GM11168 (cell line): Measurements from ENCODE around the gene CCDC102A.

Experiments used
- in situ Hi-C: fragments of 300-500 bp; cut with MboI; formaldehyde crosslinking; loops from one replicate; pipeline ENCODE4 v1.12.0; 2022; ENCODE audit warnings: low sequenced_read_pairs; ENCODE audit not compliant: unreplicated experiment

CCDC102A gene

GRCh38 chr16:57525761-57526160 is 10.6 kb downstream of the CCDC102A start:
- in situ Hi-C loops = loop anchor here (5.0 kb wide), 1 partner anchor 38 kb away; the partner anchor contains the start of gene DOK4

GRCh38 chr16:57522960-57523359 is 13.4 kb downstream of the CCDC102A start:
- in situ Hi-C loops = no loop called here

- in situ Hi-C loops = loop anchor here (10.0 kb wide), 1 partner anchor 55 kb away; the partner anchor contains the start of gene POLR2C
Measured at GRCh38 chr16:57519796-57520360, 16.5 kb downstream of the CCDC102A start.

- in situ Hi-C loops = loop anchor here (10.0 kb wide), 1 partner anchor 54 kb away; the partner anchor contains the start of gene POLR2C
Measured at GRCh38 chr16:57518922-57519321, 17.4 kb downstream of the CCDC102A start.

- in situ Hi-C loops = loop anchor here (10.0 kb wide), 1 partner anchor 54 kb away; the partner anchor contains the start of gene POLR2C
Measured at GRCh38 chr16:57518520-57518919, 17.9 kb downstream of the CCDC102A start.

- in situ Hi-C loops = loop anchor here (10.0 kb wide), 1 partner anchor 53 kb away; the partner anchor contains the start of gene POLR2C
Measured at GRCh38 chr16:57517397-57518367, 18.7 kb downstream of the CCDC102A start.

- in situ Hi-C loops = loop anchor here (10.0 kb wide), 1 partner anchor 52 kb away; the partner anchor contains the start of gene POLR2C
Measured at GRCh38 chr16:57516773-57517172, 19.6 kb downstream of the CCDC102A start.

GRCh38 chr16:57516176-57516725 is 20.1 kb downstream of the CCDC102A start:
- in situ Hi-C loops = loop anchor here (10.0 kb wide), 1 partner anchor 51 kb away; the partner anchor contains the start of gene POLR2C

GRCh38 chr16:57514791-57515600 is 21.4 kb downstream of the CCDC102A start:
- in situ Hi-C loops = loop anchor here (10.0 kb wide), 1 partner anchor 50 kb away; the partner anchor contains the start of gene POLR2C

- in situ Hi-C loops = loop anchor here (10.0 kb wide), 1 partner anchor 50 kb away; the partner anchor contains the start of gene POLR2C
Measured at GRCh38 chr16:57514371-57514770, 22.0 kb downstream of the CCDC102A start.

GRCh38 chr16:57513371-57514102 is 22.8 kb downstream of the CCDC102A start:
- in situ Hi-C loops = loop anchor here (10.0 kb wide), 1 partner anchor 49 kb away; the partner anchor contains the start of gene POLR2C

- in situ Hi-C loops = loop anchor here (10.0 kb wide), 1 partner anchor 48 kb away; the partner anchor contains the start of gene POLR2C
Measured at GRCh38 chr16:57512296-57513001, 23.9 kb downstream of the CCDC102A start.

GRCh38 chr16:57510016-57510871 is 26.1 kb downstream of the CCDC102A start:
- in situ Hi-C loops = loop anchor here (10.0 kb wide), 1 partner anchor 45 kb away; the partner anchor contains the start of gene POLR2C

GRCh38 chr16:57509231-57509923 is 27.0 kb downstream of the CCDC102A start:
- in situ Hi-C loops = no loop called here

- in situ Hi-C loops = no loop called here
Measured at GRCh38 chr16:57508035-57508425, 28.3 kb downstream of the CCDC102A start.
